Measurements from ENCODE around the gene PPP1R16B.
A peak's percentile ranks its signal among the peaks of the same experiment; 100 is the strongest.

PPP1R16B gene

DNA sequence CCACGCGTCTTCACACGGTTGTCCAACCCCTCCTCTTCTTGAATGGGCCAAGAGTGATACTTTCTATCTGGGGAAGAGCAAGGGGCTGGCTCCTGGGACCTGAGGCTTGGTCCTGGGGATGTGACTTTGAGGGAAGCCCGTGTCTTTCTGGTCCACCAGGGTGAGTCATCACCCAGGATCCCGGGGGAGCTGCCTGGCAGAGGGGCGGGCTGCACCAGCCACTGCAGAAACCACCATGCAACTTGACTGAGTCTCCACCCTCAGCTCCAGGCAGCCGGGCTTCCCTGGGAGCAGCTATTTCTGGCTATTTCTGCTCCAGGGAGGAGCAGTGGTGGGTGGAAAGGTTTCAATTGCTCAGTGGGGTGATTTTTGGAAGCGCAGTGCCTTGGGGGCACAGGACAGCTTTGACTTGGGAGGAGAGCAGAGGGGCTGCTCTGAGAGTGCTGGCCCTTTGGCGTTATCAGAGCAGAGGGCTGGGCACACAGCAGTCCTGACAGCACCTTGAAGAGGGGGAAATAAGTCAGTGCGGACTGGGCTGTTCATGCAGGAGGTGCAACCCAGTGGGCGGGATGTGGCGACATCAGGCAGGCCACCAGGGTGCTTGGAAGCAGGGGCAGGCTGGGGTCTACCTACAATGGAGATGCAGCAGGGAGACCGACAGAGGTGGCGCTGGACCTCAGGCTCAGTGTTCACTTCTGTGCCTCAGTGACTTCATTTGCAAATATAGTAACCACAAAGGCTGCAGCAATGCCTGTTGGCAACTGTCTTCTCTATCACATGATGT lies 75.6 kb downstream of the PPP1R16B start:
- DNase-seq, result peak; percentile 22

GRCh38 chr20:38881806-38882440 lies 76.4 kb downstream of the PPP1R16B start:
- DNase-seq, result no peak

- no peak for DNase-seq
Measured at GRCh38 chr20:38882600-38882999, 77.1 kb downstream of the PPP1R16B start.

GRCh38 chr20:38883081-38883980 lies 77.8 kb downstream of the PPP1R16B start:
- peak; percentile 55 for DNase-seq

DNA sequence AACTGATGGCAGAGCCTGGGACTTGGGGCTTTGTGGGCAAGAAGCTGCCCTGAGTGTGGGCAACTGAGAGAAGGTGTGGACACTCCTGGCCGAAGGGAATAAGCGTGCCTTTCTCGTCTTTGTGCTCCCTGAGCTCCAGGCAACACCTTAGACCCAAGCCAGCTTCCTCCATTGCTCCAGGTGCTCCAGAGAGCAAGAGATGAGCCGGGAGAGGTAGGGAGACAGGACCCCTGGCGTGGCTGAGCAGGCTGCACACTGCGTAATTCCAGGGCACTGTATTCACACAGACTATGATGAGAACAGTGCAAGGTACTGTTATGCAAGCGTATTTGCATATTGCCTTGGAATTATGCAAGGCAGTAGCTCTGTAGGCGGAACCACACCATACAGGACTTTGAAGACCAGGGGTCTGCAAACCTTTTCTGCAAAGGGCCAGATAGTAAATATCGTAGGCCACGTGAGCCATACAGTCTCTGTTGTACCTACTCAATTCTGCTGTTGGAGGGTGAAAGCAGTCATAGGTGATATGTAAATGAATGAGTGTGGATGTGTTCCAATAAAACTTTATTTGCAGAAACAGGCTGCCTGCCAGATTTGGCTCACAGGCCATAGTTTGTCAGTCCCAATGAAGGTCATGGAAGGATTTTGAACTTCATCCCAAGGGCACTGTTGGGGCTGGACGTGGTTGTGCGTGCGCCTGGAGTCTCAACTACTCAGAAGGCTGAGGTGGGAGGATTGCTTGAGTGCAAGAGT lies 78.7 kb downstream of the PPP1R16B start:
- no peak for DNase-seq

DNA sequence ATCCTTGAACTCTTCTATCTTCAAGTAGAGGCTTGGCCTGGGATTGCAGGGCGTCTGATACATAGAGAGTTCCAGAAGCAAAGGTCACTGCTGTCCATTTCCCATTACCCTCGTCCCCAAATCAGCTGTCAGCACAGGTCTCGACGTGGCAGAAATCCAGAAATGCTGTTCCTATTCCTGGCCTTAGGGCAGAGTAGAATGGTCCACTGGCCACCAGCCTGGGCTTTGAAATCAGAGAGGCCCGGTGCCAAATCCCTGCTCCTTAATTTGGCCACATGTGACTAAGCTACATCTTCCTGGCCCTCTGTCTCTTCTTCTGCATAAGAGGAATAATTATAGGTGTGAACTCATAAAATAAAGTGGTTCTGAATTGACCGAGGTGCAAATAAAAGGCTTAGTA lies 79.9 kb downstream of the PPP1R16B start:
- no peak for DNase-seq

GRCh38 chr20:38888059-38888831 lies 82.7 kb downstream of the PPP1R16B start:
- DNase-seq, result no peak

- DNase-seq, result no peak
Measured at GRCh38 chr20:38889050-38889449, 83.6 kb downstream of the PPP1R16B start.

DNA sequence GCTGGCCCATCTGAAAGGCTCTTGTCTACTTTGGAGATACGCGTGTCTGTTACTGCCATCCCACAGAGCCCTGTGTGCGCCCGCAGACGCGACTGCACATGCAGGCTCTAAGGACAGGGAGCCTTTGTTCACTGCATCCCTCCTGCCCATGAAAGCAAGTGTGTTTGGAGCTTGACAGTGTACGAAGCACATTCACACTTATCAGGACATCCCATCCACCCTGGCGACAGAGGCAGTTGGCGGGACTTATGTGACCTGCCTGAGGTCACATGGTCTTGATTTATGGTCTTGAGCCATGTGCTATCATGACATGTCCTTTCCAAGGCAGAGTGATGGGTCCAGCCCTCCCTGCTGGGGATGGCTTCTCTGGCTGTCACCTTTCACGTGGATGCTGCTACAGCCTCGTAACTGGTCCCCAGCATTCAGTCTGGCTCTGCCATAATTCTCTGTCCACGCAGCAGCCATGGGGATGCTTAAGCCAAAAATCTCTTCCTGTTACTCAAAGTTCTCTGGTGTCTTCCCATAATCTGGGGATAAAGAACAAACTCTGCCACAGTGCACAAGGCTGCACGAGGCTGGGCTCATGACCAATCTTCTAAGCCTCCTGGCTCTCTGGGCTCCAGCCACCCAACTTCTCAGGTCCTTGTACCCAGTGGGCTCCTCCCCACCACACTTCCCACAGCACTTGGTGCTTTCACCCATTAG lies 84.4 kb downstream of the PPP1R16B start:
- no peak for DNase-seq

GRCh38 chr20:38890497-38890818 lies 85.0 kb downstream of the PPP1R16B start:
- no peak for DNase-seq

DNA sequence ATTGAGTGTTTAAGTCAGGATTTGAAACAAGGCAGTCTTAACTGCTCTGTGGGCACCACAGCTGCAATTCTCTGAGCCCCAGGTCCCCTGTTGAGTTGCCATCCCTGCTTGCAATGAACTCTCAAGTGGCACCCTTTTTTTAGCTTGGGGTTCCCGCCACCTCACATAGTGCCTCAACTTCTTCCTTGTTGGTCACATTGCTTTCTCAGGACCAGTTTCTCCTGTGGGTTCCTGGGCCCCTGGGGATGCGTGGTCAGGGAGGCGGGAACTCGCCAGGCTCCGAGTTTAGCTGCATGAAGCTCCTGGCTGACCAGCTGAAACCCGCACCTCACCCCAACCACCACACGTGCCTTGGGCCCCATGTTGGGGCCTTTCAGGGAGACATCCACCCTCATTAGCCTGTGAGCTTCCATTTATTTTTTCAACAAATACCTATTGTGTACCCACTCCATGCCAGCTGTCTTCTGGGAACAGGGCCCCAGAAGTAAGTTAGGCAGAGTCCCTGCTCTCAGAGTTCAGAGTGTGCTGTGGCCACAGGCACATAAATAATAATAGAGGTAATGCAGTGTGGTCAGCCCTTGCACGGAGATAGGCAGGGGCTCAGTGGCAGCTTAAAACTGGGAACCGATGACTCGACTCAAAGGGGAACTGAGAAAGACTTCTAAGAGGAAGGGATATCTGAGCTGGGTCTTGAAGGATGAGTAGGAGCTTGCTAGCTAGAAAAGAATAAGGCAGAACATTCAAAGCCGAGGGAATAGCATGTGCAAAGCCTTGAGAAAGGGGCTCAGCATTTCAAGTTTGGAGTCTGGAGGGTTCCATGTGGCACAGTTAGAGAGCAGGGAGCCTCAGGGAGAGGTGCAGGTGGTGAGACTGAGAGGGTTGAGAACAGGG lies 86.8 kb downstream of the PPP1R16B start:
- no peak for DNase-seq

GRCh38 chr20:38893056-38893564 lies 87.6 kb downstream of the PPP1R16B start:
- DNase-seq, result peak; percentile 74

GRCh38 chr20:38893565-38894090 lies 88.1 kb downstream of the PPP1R16B start:
- peak; percentile 78 for DNase-seq

DNA sequence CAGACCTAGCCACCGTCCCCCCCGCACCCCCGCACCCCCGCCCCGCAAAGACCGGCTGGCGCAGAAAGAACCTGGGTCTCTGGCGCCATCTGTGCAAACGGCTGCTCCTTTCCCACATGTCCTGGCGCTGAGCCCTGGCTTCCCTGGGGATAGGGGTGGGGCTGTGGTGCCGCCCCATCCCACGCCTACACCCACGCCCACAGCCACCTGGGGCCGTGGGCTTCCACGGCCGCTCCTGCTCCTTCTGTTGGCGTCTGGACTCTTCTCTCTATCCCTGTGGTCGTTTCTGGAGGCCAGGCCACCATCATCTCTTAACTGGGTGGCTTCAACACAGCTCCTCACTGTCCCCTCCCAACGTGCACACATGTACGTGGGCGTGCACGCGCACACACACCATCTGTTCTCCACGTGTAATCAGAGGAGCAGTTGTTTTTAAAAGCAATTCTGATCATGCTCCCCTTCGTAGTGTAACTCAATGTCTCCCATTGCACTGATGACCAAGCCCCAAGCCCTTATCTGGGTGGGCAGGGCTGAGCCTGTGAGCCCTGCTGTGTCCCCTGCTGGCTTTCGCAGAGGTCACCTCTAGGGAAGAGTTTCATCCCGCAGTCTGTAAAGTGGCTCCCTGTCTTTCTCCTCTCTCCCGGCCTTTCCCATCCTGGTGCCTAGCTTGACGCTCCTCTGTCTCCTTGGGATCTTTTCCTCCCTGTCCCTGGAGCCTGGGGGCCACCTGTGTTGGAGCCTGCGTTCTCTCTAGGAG lies 88.8 kb downstream of the PPP1R16B start:
- peak; percentile 78 for DNase-seq

GRCh38 chr20:38895098-38895949 lies 89.8 kb downstream of the PPP1R16B start:
- DNase-seq, result no peak

- no peak for DNase-seq
Measured at GRCh38 chr20:38896009-38896594, 90.6 kb downstream of the PPP1R16B start.

GRCh38 chr20:38897267-38897666 lies 91.8 kb downstream of the PPP1R16B start:
- no peak for DNase-seq

- DNase-seq, result no peak
Measured at GRCh38 chr20:38900606-38901005, 95.1 kb downstream of the PPP1R16B start.
